HAP-1 (cell line): ENCODE results near the gene ADGRB2.

Experiments
- DNase-seq, 2 experiments: peaks; one replicate each; pipeline ENCODE4 v3.0.0-alpha.2; 2016 to 2020; ENCODE audit warnings: low spot score in 2 of 2
- H3K27me3 ChIP-seq: fragments of 250-450 bp; sonication (Bioruptor Pico); 2 replicates; pipeline ENCODE4 v1.5.1; 2020; ENCODE audit warnings: low read depth, mild to moderate bottlenecking, moderate library complexity
- H3K36me3 ChIP-seq: fragments of 250-450 bp; sonication (Bioruptor Pico); replicated peaks from 2 replicates; pipeline ENCODE4 v1.5.1; 2020; ENCODE audit warnings: mild to moderate bottlenecking
- H3K4me1 ChIP-seq: fragments of 250-450 bp; sonication (Bioruptor Pico); 2 replicates; pipeline ENCODE4 v1.5.1; 2020; ENCODE audit warnings: mild to moderate bottlenecking
- H3K4me3 ChIP-seq: fragments of 250-450 bp; sonication (Bioruptor Pico); 2 replicates; pipeline ENCODE4 v1.5.1; 2020; ENCODE audit warnings: mild to moderate bottlenecking, moderate library complexity
- H3K9me3 ChIP-seq: fragments of 250-450 bp; sonication (Bioruptor Pico); 2 replicates; pipeline ENCODE4 v1.5.1; 2020; ENCODE audit warnings: mild to moderate bottlenecking, moderate library complexity
- in situ Hi-C: fragments of 300-500 bp; cut with MboI; formaldehyde crosslinking; loops from 3 replicates; pipeline ENCODE4 v1.14.3; 2020; ENCODE audit warnings: low sequenced_read_pairs, inconsistent platforms, mixed read lengths

The ADGRB2 gene

GRCh38 chr1:31703431-31704270 lies 60.5 kb downstream of the ADGRB2 start, which contains the start of gene COL16A1:
COL16A1 (minus strand) TSS chr1:31704017; CDS start chr1:31702193, 1,824 bp downstream.
- no peak for DNase-seq
- Histone ChIP-seq H3K9me3 (no peaks in the 10 kb centered on the region), H3K27me3 (no peaks in the 10 kb centered on the region; the same call in 1 of the 2 replicates), H3K4me1 (peaks cover 3% of the 10 kb centered on the region; the same call in 1 of the 2 replicates), H3K36me3 (no peaks in the 10 kb centered on the region), H3K4me3 (no peak within 1 kb of the TSS)
- in situ Hi-C loops: no loop called here

DNA sequence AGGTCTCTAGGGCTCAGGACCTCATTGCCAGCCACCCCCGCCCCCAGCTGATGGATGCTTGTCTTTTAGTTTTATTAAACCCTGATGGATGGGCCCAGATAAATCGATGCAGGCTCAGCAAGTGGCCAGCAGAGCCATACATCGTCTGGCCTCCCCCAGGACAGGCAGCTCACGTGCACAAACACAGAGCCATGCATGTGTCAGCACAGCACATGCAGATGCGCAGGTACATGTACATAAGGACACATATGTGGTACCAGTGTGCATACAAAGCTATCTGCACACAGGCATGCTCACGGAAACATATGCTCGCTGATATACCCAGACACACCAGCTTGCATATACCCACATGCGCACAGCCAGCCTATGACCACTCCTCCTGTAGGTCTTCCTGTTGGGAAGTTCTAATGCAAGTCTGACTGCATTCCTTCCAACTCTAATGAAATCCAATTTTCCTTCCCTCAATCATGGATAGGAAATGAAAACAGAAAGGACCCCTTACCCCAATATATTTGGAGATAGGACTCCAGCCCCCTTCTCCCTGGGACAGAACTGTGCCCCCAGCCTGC lies 61.2 kb downstream of the ADGRB2 start:
- H3K36me3 ChIP-seq: no peaks in the 10 kb centered on the region
- no peaks in the 10 kb centered on the region for H3K9me3 ChIP-seq
- no peak for DNase-seq
- no peak overlapping the region for H3K4me3 ChIP-seq
- in situ Hi-C loops: no loop called here
- H3K27me3 ChIP-seq: no peaks in the 10 kb centered on the region
- peaks cover 3% of the 10 kb centered on the region; the same call in 1 of the 2 replicates for H3K4me1 ChIP-seq

GRCh38 chr1:31701091-31701736 lies 62.9 kb downstream of the ADGRB2 start:
- Histone ChIP-seq H3K4me3 (no peak overlapping the region), H3K4me1 (peaks cover 3% of the 10 kb centered on the region; the same call in 1 of the 2 replicates), H3K36me3 (no peaks in the 10 kb centered on the region), H3K9me3 (no peaks in the 10 kb centered on the region), H3K27me3 (no peaks in the 10 kb centered on the region)
- in situ Hi-C loops: no loop called here
- peak; percentile 8 to 70 for DNase-seq

DNA sequence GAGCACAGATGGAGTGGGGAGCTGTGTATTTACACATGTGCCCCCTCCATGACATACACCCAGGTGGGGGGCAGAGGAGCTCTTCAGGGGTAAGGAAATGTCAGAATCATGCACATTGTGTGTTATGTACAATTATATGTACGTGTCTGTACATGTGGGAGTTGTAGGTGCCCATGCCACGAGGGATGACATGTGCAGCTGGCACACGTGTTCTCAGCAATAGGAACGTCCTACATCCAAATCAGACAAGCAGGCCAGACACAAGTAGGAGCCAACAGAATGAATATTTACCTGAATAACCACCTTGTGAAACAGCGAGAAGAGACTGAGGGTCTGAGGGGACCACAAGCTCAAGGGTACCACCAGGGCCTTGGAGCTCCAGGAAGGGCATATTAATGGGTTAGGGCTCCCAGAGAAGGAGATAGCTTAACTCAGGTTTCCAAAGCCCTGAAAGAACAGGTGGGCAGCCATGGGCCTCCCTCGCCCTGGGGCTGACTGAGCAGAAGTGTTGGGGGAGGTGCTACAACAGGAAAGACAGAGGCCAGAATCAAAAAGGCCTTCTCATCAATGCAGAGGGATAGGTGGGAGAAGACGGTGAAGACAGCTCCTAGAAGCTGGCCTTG lies 63.6 kb downstream of the ADGRB2 start:
- H3K36me3 ChIP-seq: no peaks in the 10 kb centered on the region
- DNase-seq: no peak
- no peaks in the 10 kb centered on the region for H3K27me3 ChIP-seq
- peaks cover 3% of the 10 kb centered on the region; the same call in 1 of the 2 replicates for H3K4me1 ChIP-seq
- no peaks in the 10 kb centered on the region for H3K9me3 ChIP-seq
- in situ Hi-C loops: no loop called here
- H3K4me3 ChIP-seq: no peak overlapping the region

GRCh38 chr1:31699341-31699891 lies 64.7 kb downstream of the ADGRB2 start:
- no peaks in the 10 kb centered on the region for H3K9me3 ChIP-seq
- no peak overlapping the region for H3K4me3 ChIP-seq
- DNase-seq: no peak
- no peaks in the 10 kb centered on the region for H3K36me3 ChIP-seq
- no peaks in the 10 kb centered on the region for H3K27me3 ChIP-seq
- H3K4me1 ChIP-seq: peaks cover 3% of the 10 kb centered on the region; the same call in 1 of the 2 replicates
- in situ Hi-C loops: no loop called here

DNA sequence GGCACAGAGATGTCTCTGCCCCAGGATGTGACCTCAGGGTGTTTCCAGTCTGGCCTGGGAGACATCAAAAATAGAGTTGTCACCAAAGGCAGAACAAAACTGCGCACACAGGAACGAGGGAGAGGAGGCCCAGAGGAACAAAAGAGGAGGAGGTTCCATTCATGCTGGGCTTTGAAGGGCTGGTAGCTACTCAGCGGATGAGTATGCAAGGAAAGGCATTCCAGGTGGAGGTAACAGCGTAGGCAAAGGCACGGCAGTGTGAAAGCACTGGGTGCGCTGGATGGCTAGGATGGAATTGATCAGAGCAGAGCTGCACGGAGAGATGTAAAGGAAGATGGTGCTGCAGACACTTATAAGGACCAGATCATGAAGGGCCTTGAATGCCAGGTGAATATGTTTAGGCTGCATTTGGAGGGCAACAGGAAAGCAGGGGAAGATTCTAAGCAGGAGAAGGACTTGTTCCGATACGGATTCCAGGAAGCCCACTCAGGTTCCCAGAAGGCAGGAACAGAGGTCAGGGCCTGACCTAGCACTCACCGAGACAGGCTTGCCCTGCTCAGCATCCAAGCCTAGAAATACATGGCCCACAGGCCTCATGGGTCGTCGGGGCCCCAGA lies 66.7 kb downstream of the ADGRB2 start:
- in situ Hi-C loops: no loop called here
- Histone ChIP-seq H3K4me1 (peaks cover 3% of the 10 kb centered on the region; the same call in 1 of the 2 replicates), H3K36me3 (no peaks in the 10 kb centered on the region), H3K9me3 (no peaks in the 10 kb centered on the region), H3K4me3 (no peak overlapping the region), H3K27me3 (no peaks in the 10 kb centered on the region)
- no peak for DNase-seq

DNA sequence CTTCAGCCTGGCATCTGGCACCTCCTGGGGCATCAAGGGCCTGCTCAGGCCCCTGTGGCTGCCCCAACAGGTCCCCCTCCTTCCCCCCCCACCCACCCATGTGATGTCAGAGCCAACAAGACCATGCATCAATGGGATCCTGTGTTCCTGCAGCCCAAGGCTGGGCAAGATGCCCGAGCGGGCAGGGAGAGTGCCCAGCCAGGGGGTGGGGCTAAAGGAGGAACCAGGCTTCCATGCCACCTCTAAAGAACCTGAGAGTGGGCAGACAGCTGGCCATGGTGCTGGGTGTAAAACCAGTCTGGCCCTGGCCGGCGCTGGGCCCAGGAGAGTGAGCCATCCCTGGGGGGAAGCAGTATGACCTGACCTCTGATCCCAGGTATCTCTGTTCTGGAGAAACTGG lies 67.9 kb downstream of the ADGRB2 start:
- no peaks in the 10 kb centered on the region for H3K36me3 ChIP-seq
- no peaks in the 10 kb centered on the region for H3K27me3 ChIP-seq
- no peak overlapping the region for H3K4me3 ChIP-seq
- H3K9me3 ChIP-seq: no peaks in the 10 kb centered on the region
- peaks cover 3% of the 10 kb centered on the region; the same call in 1 of the 2 replicates for H3K4me1 ChIP-seq
- in situ Hi-C loops: no loop called here
- no peak for DNase-seq

DNA sequence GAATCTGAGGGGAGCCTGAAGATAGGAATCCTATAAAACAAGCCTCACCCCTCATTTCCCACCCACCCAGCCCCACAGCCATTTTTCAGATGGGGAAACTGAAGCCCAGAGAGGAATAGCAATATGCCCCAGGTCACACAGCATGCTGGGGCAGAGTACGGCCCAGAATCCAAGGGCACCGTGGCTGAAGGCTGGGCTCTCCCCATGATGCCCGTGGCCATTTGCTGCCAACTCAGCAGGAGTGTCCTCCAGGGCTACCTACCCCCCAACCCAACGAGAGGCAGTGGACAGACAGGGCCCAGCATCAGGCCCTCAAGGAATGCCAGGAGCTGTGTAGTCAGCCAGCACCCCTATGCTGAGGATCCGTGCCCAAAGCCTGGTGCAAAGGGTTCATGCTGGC lies 68.8 kb downstream of the ADGRB2 start:
- Histone ChIP-seq H3K4me3 (no peak overlapping the region), H3K4me1 (no peaks in the 10 kb centered on the region), H3K36me3 (no peaks in the 10 kb centered on the region), H3K9me3 (no peaks in the 10 kb centered on the region), H3K27me3 (no peaks in the 10 kb centered on the region)
- DNase-seq: no peak
- in situ Hi-C loops: no loop called here

GRCh38 chr1:31694964-31695313 lies 69.2 kb downstream of the ADGRB2 start:
- Histone ChIP-seq H3K36me3 (no peaks in the 10 kb centered on the region), H3K4me1 (no peaks in the 10 kb centered on the region), H3K4me3 (no peak overlapping the region), H3K9me3 (no peaks in the 10 kb centered on the region), H3K27me3 (no peaks in the 10 kb centered on the region)
- no peak for DNase-seq
- in situ Hi-C loops: no loop called here

DNA sequence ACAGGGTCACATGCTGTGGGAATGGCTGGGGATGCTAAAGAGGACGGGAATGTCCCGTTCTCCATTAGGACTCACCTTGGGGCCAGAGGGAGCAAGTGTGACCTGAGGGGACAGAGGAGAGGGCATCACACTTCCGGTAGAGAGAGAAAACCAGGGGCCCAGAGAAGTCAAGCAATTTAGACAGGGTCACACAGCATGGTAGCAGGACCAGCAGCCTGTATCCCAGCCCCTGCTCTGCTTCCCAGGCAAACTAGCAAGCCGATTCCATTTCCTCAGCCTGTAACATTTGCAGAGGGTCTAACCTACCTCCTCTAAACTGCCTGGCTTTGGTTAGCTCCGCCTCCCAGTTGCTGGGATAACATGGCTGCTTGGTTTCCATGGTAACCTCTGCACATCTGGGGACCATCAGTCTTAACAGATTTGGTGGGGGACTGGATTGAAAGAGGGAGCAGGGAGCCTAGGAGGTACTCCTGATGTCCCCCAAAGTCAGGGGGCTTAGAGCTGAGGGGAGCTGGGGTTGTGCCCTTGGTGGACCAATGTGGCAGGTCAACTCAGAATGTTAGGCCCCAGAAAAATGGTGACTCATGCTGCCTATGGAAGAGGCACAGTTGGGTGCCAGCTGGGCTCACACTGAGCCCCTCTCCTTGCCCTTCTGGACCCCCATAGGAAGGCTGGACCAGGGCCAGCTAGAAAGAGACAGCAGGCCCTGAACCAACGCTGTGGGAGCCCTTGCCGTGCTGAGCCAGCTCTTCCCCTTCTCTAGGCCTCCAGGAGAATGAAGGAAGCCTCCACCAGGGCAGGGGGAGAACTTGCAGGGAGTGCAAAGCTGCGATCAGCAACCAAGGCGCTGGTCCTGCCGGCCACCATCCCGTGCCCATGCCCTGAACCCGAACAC lies 69.8 kb downstream of the ADGRB2 start:
- no peak overlapping the region for H3K4me3 ChIP-seq
- H3K27me3 ChIP-seq: no peaks in the 10 kb centered on the region
- no peaks in the 10 kb centered on the region for H3K36me3 ChIP-seq
- no peak for DNase-seq
- in situ Hi-C loops: no loop called here
- no peaks in the 10 kb centered on the region for H3K4me1 ChIP-seq
- H3K9me3 ChIP-seq: no peaks in the 10 kb centered on the region

DNA sequence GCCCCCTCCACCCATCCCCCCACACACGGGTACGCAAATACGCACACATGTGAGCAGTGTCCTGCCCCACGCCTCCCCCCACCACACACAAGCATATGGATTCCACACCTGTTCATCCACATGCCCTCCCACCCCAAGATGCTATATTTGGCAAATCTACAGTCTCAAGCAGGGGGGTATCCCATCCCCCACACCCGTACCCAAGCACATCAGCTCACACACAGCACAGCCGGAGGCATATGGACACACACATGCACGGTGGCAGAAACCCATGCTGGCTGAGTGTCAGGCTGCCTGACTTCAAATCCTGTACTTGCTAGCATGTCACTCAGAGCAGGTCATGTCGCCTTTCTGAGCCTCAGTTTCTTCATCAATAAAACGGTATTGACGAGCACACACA lies 70.9 kb downstream of the ADGRB2 start:
- no peak for DNase-seq
- no peaks in the 10 kb centered on the region for H3K9me3 ChIP-seq
- no peak overlapping the region for H3K4me3 ChIP-seq
- no peaks in the 10 kb centered on the region for H3K27me3 ChIP-seq
- no peaks in the 10 kb centered on the region for H3K4me1 ChIP-seq
- in situ Hi-C loops: no loop called here
- H3K36me3 ChIP-seq: no peaks in the 10 kb centered on the region

- no peaks in the 10 kb centered on the region for H3K27me3 ChIP-seq
- H3K9me3 ChIP-seq: no peaks in the 10 kb centered on the region
- H3K4me1 ChIP-seq: no peaks in the 10 kb centered on the region
- no peak for DNase-seq
- in situ Hi-C loops: no loop called here
- no peaks in the 10 kb centered on the region for H3K36me3 ChIP-seq
- H3K4me3 ChIP-seq: no peak overlapping the region
Observed at GRCh38 chr1:31691951-31692350, 72.2 kb downstream of the ADGRB2 start.
